ENCODE results near the gene MCL1. TPM values are rescaled to one million over a fixed set of nuclear protein-coding genes. Genes with fewer than 3 reads are reported as not detected.

Gene MCL1
- total and polyA plus RNA-seq, 2 of the 13 experiments (the other 11 are each of a cell fraction or from before 2014, with no cell fraction given), result 69.5 to 125 TPM

- in situ Hi-C loops (cut with HindIII; ENCODE audit: extremely low pct_ligation_motif_present, low pct_unique_long_range_greater_than_20kb), result loop anchor here (5.0 kb wide), 1 partner anchor 82 kb away; no protein-coding TSS in a partner anchor
- H3K79me2 ChIP-seq (ENCODE audit: insufficient read depth, low read length), result no peaks in the 10 kb centered on the region
- no peak for FAIRE-seq
- no peak for TF ChIP-seq THAP7 (CRISPR knock-in tag; IDR thresholded peaks at IDR 0.05)
- no peak for TF ChIP-seq ZNF639 (CRISPR knock-in tag; conservative IDR thresholded peaks at IDR 0.05)
- TF ChIP-seq HNRNPK (IDR thresholded peaks at IDR 0.05; ENCODE audit: low read depth, low read length, poor library complexity, severe bottlenecking), result no peak
- TF ChIP-seq ZSCAN20 (CRISPR knock-in tag; IDR thresholded peaks at IDR 0.05; ENCODE audit: borderline replicate concordance), result no peak
- peak; percentile 83 for TF ChIP-seq AGO2 (optimal IDR thresholded peaks at IDR 0.05; ENCODE audit: low read depth, low read length)
- peak; percentile 3; the same call in 1 of the 2 replicates for TF ChIP-seq ZNF605 (CRISPR knock-in tag; IDR thresholded peaks at IDR 0.05)
- TF ChIP-seq ZNF883 (CRISPR knock-in tag; IDR thresholded peaks at IDR 0.05; ENCODE audit: not compliant biosample characterization), result peak; percentile 11
- TF ChIP-seq ZFY (CRISPR knock-in tag; IDR thresholded peaks at IDR 0.05), result peak; percentile 20; the same call in 1 of the 2 replicates
- TF ChIP-seq ZNF264 (CRISPR knock-in tag; IDR thresholded peaks at IDR 0.05), result 0 out of 2 replicates have a peak, but pooled peaks have one; percentile 40
- peak; percentile 44 for TF ChIP-seq HDAC1 (CRISPR knock-in tag; IDR thresholded peaks at IDR 0.05)
- no peak for TF ChIP-seq ZNF121 (CRISPR knock-in tag; IDR thresholded peaks at IDR 0.05)
- TF ChIP-seq TP53 (CRISPR knock-in tag; conservative IDR thresholded peaks at IDR 0.05), result no peak
- TF ChIP-seq KLF12 (CRISPR knock-in tag; IDR thresholded peaks at IDR 0.05; ENCODE audit: borderline replicate concordance), result no peak
- TF ChIP-seq SIN3A (IDR thresholded peaks at IDR 0.05; ENCODE audit: borderline replicate concordance, low read depth, low read length), result 0 out of 2 replicates have a peak, but pooled peaks have one; percentile 5
- TF ChIP-seq AKAP8 (CRISPR knock-in tag; IDR thresholded peaks at IDR 0.05), result no peak; the same call in 1 of the 2 replicates
- TF ChIP-seq MYPOP (CRISPR knock-in tag; IDR thresholded peaks at IDR 0.05), result 0 out of 2 replicates have a peak, but pooled peaks have one; percentile 7
- no peak for TF ChIP-seq ATF6 (CRISPR knock-in tag; conservative IDR thresholded peaks at IDR 0.05)
- 0 out of 2 replicates have a peak, but pooled peaks have one; percentile 74 for TF ChIP-seq SSRP1 (CRISPR knock-in tag; IDR thresholded peaks at IDR 0.05)
- TF ChIP-seq ZNF101 (CRISPR knock-in tag; IDR thresholded peaks at IDR 0.05; ENCODE audit: borderline replicate concordance, low read depth), result no peak
These were observed 29.8 kb downstream of the MCL1 start for GRCh38 chr1:150549496-150550221.

More at GRCh38 chr1:150549496-150550221, 29.8 kb downstream of the MCL1 start:
- peak overlapping the region; percentile 66 for H3K9ac ChIP-seq (ENCODE audit: insufficient read depth, low read depth, low read length)
- POLR2A ChIA-PET, result interaction anchor here (1.2 to 6.9 kb wide), 9 partner anchors 12 to 147 kb away, joined by 3 to 88 read pairs (median 6); partner anchors contain the start of genes ENSA, FALEC, GOLPH3L and MCL1
- no peaks in the 10 kb centered on the region for H4K20me1 ChIP-seq (ENCODE audit: insufficient read depth, low read length)
- BruUV-seq (replicated peaks), result TSS peak; percentile 64
- peak; percentile 22 for ATAC-seq
- H3K4me2 ChIP-seq (ENCODE audit: low read depth, low read length), result peak overlapping the region; percentile 100
- DNase-seq (ENCODE audit: low spot score), result no peak
- WGBS (ENCODE audit: low lambda C conversion rate), result 0% methylated on average over 10 of the region's 43 CpGs
- no peak overlapping the region for H2AFZ ChIP-seq (ENCODE audit: low read length)
- CTCF ChIA-PET (ENCODE audit: low intra/inter-chr PET ratio, low total read pairs), result no interaction called here
- H3K27me3 ChIP-seq (ENCODE audit: control insufficient read depth in 1 of 2, insufficient read depth in 2 of 2, low read length in 2 of 2), result no peaks in the 10 kb centered on the region; a peak in 1 of 5 replicates
- H3K36me3 ChIP-seq (replicated peaks in 1 of 2; ENCODE audit: control insufficient read depth in 1 of 2, insufficient read depth in 2 of 2, low read length in 2 of 2), result no peaks in the 10 kb centered on the region
- H3K27ac ChIP-seq (ENCODE audit: extremely low read length, insufficient read depth, low read length), result peak overlapping the region; percentile 46
- peaks cover 59% of the 10 kb centered on the region for H3K4me1 ChIP-seq (ENCODE audit: insufficient read depth, low read length)
- intact Hi-C loops (cut with micrococcal nuclease; ENCODE audit: unreplicated experiment), result loop anchor here (10.0 kb wide), 1 partner anchor 295 kb away; the partner anchor contains the start of gene CA14
- H3K4me3 ChIP-seq (replicated peaks in 1 of 3; ENCODE audit: insufficient read depth in 1 of 3, low read depth in 2 of 3, low read length in 3 of 3), result peak overlapping the region; percentile 60 to 83 (median 63)
- no peaks in the 10 kb centered on the region for H3K9me3 ChIP-seq (ENCODE audit: low read length)
